WTC11 (cell line): Measurements from ENCODE around the gene LRCH2. TPM values are rescaled to one million over a fixed set of nuclear protein-coding genes. Genes with fewer than 3 reads are reported as not detected.

ENCODE experiments used
- ATAC-seq: fragments of 200-7000 bp; cut with Tn5 transposase; 2 replicates; pipeline ENCODE4 v1.10.0; 2021; ENCODE audit warnings: mild to moderate bottlenecking, moderate library complexity
- CTCF ChIA-PET: fragments of 300-600 bp; sonication (Branson Sonifier 250); formaldehyde crosslinking; loops from one replicate; lab custom pipeline; 2021; ENCODE audit warnings: antibody characterized with exemption; lab: Charles Lee
- POLR2A ChIA-PET: fragments of 350-600 bp; sonication (Branson Sonifier 250); formaldehyde crosslinking; loops from one replicate; lab custom pipeline; 2021; ENCODE audit warnings: antibody characterized with exemption; lab: Charles Lee
- DNase-seq: peaks from one replicate; pipeline ENCODE4 v3.0.0; 2021; ENCODE audit warnings: low spot score
- H3K27ac Mint-ChIP-seq: 2 replicates; pipeline ENCODE4 v1.8.0; 2021; ENCODE audit warnings: mixed read lengths
- H3K27me3 Mint-ChIP-seq: 2 replicates; pipeline ENCODE4 v1.8.0; 2021; ENCODE audit warnings: low read depth, mild to moderate bottlenecking, moderate library complexity, mixed read lengths
- H3K36me3 Mint-ChIP-seq: 2 replicates; pipeline ENCODE4 v1.8.0; 2021; ENCODE audit warnings: mixed read lengths
- H3K4me1 Mint-ChIP-seq: 2 replicates; pipeline ENCODE4 v1.8.0; 2022; ENCODE audit warnings: mixed read lengths
- H3K4me3 Mint-ChIP-seq: 2 replicates; pipeline ENCODE4 v1.8.0; 2021; ENCODE audit warnings: mild to moderate bottlenecking, moderate library complexity, mixed read lengths
- H3K9me3 Mint-ChIP-seq: 2 replicates; pipeline ENCODE4 v1.8.0; 2021; ENCODE audit warnings: mixed read lengths
- AR ChIP-seq: fragments of 250-450 bp; sonication (Bioruptor Pico); IDR thresholded peaks from 2 replicates; pipeline ENCODE4 v1.9.0; 2021; ENCODE audit warnings: mild to moderate bottlenecking
- CREB1 ChIP-seq: sonication (generic); formaldehyde crosslinking; IDR thresholded peaks from 2 replicates; pipeline ENCODE4 v1.8.0; 2023; ENCODE audit warnings: mild to moderate bottlenecking, missing genetic modification reagents
- E2F5 ChIP-seq: sonication (generic); formaldehyde crosslinking; IDR thresholded peaks from 2 replicates; pipeline ENCODE4 v1.8.1; 2022; ENCODE audit warnings: mild to moderate bottlenecking, moderate library complexity, missing genetic modification reagents
- ESRRA ChIP-seq: sonication (generic); formaldehyde crosslinking; IDR thresholded peaks from 2 replicates; pipeline ENCODE4 v1.8.1; 2022; ENCODE audit warnings: mild to moderate bottlenecking, missing genetic modification reagents, borderline replicate concordance
- FOXJ3 ChIP-seq: sonication (generic); formaldehyde crosslinking; IDR thresholded peaks from 2 replicates; pipeline ENCODE4 v1.9.0; 2021; ENCODE audit warnings: missing genetic modification reagents, mild to moderate bottlenecking, borderline replicate concordance
- HMGA2 ChIP-seq: fragments of 250-450 bp; sonication (Bioruptor Pico); IDR thresholded peaks from 2 replicates; pipeline ENCODE4 v1.4.0; 2021; ENCODE audit warnings: mild to moderate bottlenecking, moderate library complexity
- IRF1 ChIP-seq: sonication (generic); formaldehyde crosslinking; IDR thresholded peaks from 2 replicates; pipeline ENCODE4 v1.8.0; 2023; ENCODE audit warnings: missing genetic modification reagents
- JUN ChIP-seq: sonication (generic); formaldehyde crosslinking; IDR thresholded peaks from 2 replicates; pipeline ENCODE4 v1.8.0; 2023; ENCODE audit warnings: mild to moderate bottlenecking, missing genetic modification reagents
- NR1H2 ChIP-seq: sonication (generic); formaldehyde crosslinking; IDR thresholded peaks from 2 replicates; pipeline ENCODE4 v1.9.0; 2021; ENCODE audit warnings: mild to moderate bottlenecking, moderate library complexity, missing genetic modification reagents
- NR2C2 ChIP-seq: sonication (generic); formaldehyde crosslinking; IDR thresholded peaks from 2 replicates; pipeline ENCODE4 v1.8.0; 2022; ENCODE audit warnings: mild to moderate bottlenecking, missing genetic modification reagents
- PRDM15 ChIP-seq: sonication (generic); formaldehyde crosslinking; IDR thresholded peaks from 2 replicates; pipeline ENCODE4 v1.8.0; 2022; ENCODE audit warnings: missing genetic modification reagents
- RELA ChIP-seq: sonication (generic); formaldehyde crosslinking; IDR thresholded peaks from 2 replicates; pipeline ENCODE4 v1.8.1; 2022; ENCODE audit warnings: missing genetic modification reagents, mild to moderate bottlenecking, borderline replicate concordance
- SMAD4 ChIP-seq: sonication (generic); formaldehyde crosslinking; IDR thresholded peaks from 2 replicates; pipeline ENCODE4 v1.8.0; 2022; ENCODE audit warnings: mild to moderate bottlenecking, missing genetic modification reagents
- SOX15 ChIP-seq: fragments of 250-450 bp; sonication (Bioruptor Pico); IDR thresholded peaks from 2 replicates; pipeline ENCODE4 v1.9.0; 2021; ENCODE audit warnings: mild to moderate bottlenecking
- SP1 ChIP-seq: sonication (generic); formaldehyde crosslinking; conservative IDR thresholded peaks from 2 replicates; pipeline ENCODE4 v1.8.1; 2022; ENCODE audit warnings: missing genetic modification reagents
- TEAD1 ChIP-seq: sonication (generic); formaldehyde crosslinking; IDR thresholded peaks from 2 replicates; pipeline ENCODE4 v1.8.0; 2022; ENCODE audit warnings: mild to moderate bottlenecking, missing genetic modification reagents
- TP53 ChIP-seq: sonication (generic); formaldehyde crosslinking; IDR thresholded peaks from 2 replicates; pipeline ENCODE4 v1.8.1; 2023; ENCODE audit warnings: mild to moderate bottlenecking, missing genetic modification reagents
- USF1 ChIP-seq: sonication (generic); formaldehyde crosslinking; IDR thresholded peaks from 2 replicates; pipeline ENCODE4 v1.8.0; 2022; ENCODE audit warnings: mild to moderate bottlenecking, missing genetic modification reagents
- ZNF138 ChIP-seq: sonication (generic); formaldehyde crosslinking; conservative IDR thresholded peaks from 2 replicates; pipeline ENCODE4 v1.8.1; 2022; ENCODE audit warnings: mild to moderate bottlenecking, moderate library complexity, missing genetic modification reagents
- ZNF263 ChIP-seq: sonication (generic); formaldehyde crosslinking; IDR thresholded peaks from 2 replicates; pipeline ENCODE4 v1.8.1; 2022; ENCODE audit warnings: low read depth, mild to moderate bottlenecking, moderate library complexity, missing genetic modification reagents
- ZNF425 ChIP-seq: fragments of 250-450 bp; sonication (Bioruptor Pico); conservative IDR thresholded peaks from 2 replicates; pipeline ENCODE4 v1.9.0; 2021; ENCODE audit warnings: mild to moderate bottlenecking
- total RNA-seq: library from RNA; stranded (reverse); gene quantifications from 3 replicates; pipeline ENCODE4 v1.2.3, GENCODE V29; 2021

The LRCH2 gene
- total RNA-seq, 1 experiment from 2014 or later, result 3.8 TPM

- H3K36me3 Mint-ChIP-seq, result peaks cover 15% of the 10 kb centered on the region
- ATAC-seq, result no peak
- H3K27ac Mint-ChIP-seq, result no peak overlapping the region
- POLR2A ChIA-PET, result no interaction called here
- no peaks in the 10 kb centered on the region for H3K27me3 Mint-ChIP-seq
- CTCF ChIA-PET, result interaction anchor here (0.6 to 1.3 kb wide), 5 partner anchors 72 to 577 kb away, joined by 3 to 5 read pairs (median 5); no protein-coding TSS in a partner anchor
- no peak for TF ChIP-seq TEAD1 (CRISPR knock-in tag)
- TF ChIP-seq E2F5 (CRISPR knock-in tag), result no peak
- TF ChIP-seq JUN, result no peak
- no peak for TF ChIP-seq TP53
- TF ChIP-seq SMAD4, result no peak
- TF ChIP-seq RELA (CRISPR knock-in tag), result no peak
- TF ChIP-seq CREB1 (CRISPR knock-in tag), result no peak
- TF ChIP-seq SOX15 (CRISPR knock-in tag), result no peak
- no peak for TF ChIP-seq NR2C2 (CRISPR knock-in tag)
- no peak for TF ChIP-seq PRDM15 (CRISPR knock-in tag)
- no peak for TF ChIP-seq NR1H2 (CRISPR knock-in tag)
- TF ChIP-seq ZNF138 (CRISPR knock-in tag), result no peak
- no peak for TF ChIP-seq USF1 (CRISPR knock-in tag)
- peaks cover 27% of the 10 kb centered on the region for H3K9me3 Mint-ChIP-seq
- no peak for DNase-seq
- no peaks in the 10 kb centered on the region for H3K4me1 Mint-ChIP-seq
- H3K4me3 Mint-ChIP-seq, result no peak overlapping the region
Measured at GRCh38 chrX:115147220-115147619, 86.7 kb downstream of the LRCH2 start.

GRCh38 chrX:115142057-115142456 lies 91.8 kb downstream of the LRCH2 start:
- no peak for DNase-seq
- peaks cover 36% of the 10 kb centered on the region for H3K9me3 Mint-ChIP-seq
- no peaks in the 10 kb centered on the region for H3K27me3 Mint-ChIP-seq
- ATAC-seq, result no peak
- H3K27ac Mint-ChIP-seq, result no peak overlapping the region
- no peak overlapping the region for H3K4me3 Mint-ChIP-seq
- ChIA-PET POLR2A (no interaction called here), CTCF (no interaction called here)
- H3K36me3 Mint-ChIP-seq, result peaks cover 25% of the 10 kb centered on the region
- H3K4me1 Mint-ChIP-seq, result peaks cover 6% of the 10 kb centered on the region
- TF ChIP-seq IRF1 (CRISPR knock-in tag), result no peak
- no peak for TF ChIP-seq AR
- TF ChIP-seq HMGA2 (CRISPR knock-in tag), result no peak
- TF ChIP-seq ZNF263, result no peak
- TF ChIP-seq ESRRA (CRISPR knock-in tag), result no peak
- no peak for TF ChIP-seq PRDM15 (CRISPR knock-in tag)
- no peak for TF ChIP-seq FOXJ3 (CRISPR knock-in tag)
- no peak for TF ChIP-seq ZNF425 (CRISPR knock-in tag)
- TF ChIP-seq SP1 (CRISPR knock-in tag), result no peak
